RWPE2 (cell line): ENCODE data around the gene CCL1.

Experiments used
- ATAC-seq: fragments of 200-7000 bp; cut with Tn5 transposase; 3 replicates; pipeline ENCODE4 v1.9.1; 2021; ENCODE audit warnings: low read depth
- DNase-seq: peaks from one replicate; pipeline ENCODE4 v3.0.0-alpha.2; 2020; ENCODE audit warnings: low spot score
- H3K27ac ChIP-seq: fragments of 450-650 bp; 2 replicates; pipeline ENCODE4 v1.5.1; 2017; ENCODE audit warnings: mild to moderate bottlenecking; ENCODE audit not compliant: poor library complexity, severe bottlenecking
- H3K27me3 ChIP-seq: fragments of 250-450 bp; sonication (Bioruptor Pico); 2 replicates; pipeline ENCODE4 v1.5.1; 2021; ENCODE audit warnings: mild to moderate bottlenecking, moderate library complexity; ENCODE audit not compliant: insufficient read depth, poor library complexity, severe bottlenecking
- H3K36me3 ChIP-seq: fragments of 250-450 bp; sonication (Bioruptor Pico); 2 replicates; pipeline ENCODE4 v1.5.1; 2020; ENCODE audit warnings: low read depth, mild to moderate bottlenecking, moderate library complexity
- H3K4me1 ChIP-seq: fragments of 250-450 bp; sonication (Bioruptor Pico); 2 replicates; pipeline ENCODE4 v1.5.1; 2021; ENCODE audit warnings: mild to moderate bottlenecking, moderate library complexity; ENCODE audit not compliant: insufficient read depth, poor library complexity, severe bottlenecking
- H3K4me3 ChIP-seq: fragments of 250-450 bp; sonication (Bioruptor Pico); 2 replicates; pipeline ENCODE4 v1.5.1; 2021; ENCODE audit warnings: mild to moderate bottlenecking, moderate library complexity; ENCODE audit not compliant: severe bottlenecking
- H3K9me3 ChIP-seq: fragments of 250-450 bp; sonication (Bioruptor Pico); 2 replicates; pipeline ENCODE4 v1.5.1; 2021; ENCODE audit warnings: mild to moderate bottlenecking, moderate library complexity; ENCODE audit not compliant: severe bottlenecking
- CTCF ChIP-seq: fragments of 450-650 bp; IDR thresholded peaks from one replicate; pipeline ENCODE4 v1.5.1; 2017; ENCODE audit warnings: mild to moderate bottlenecking, moderate library complexity; ENCODE audit not compliant: poor library complexity, severe bottlenecking

Gene CCL1

GRCh38 chr17:34312080-34312479 lies 51.0 kb downstream of the CCL1 start:
- ATAC-seq (no peak), DNase-seq (no peak)
- Histone ChIP-seq H3K27ac (no peak overlapping the region), H3K9me3 (no peaks in the 10 kb centered on the region), H3K4me1 (no peaks in the 10 kb centered on the region), H3K36me3 (no peaks in the 10 kb centered on the region), H3K27me3 (peaks cover 4% of the 10 kb centered on the region), H3K4me3 (no peak overlapping the region)
- no peak for TF ChIP-seq CTCF

- TF ChIP-seq CTCF: no peak
- Histone ChIP-seq H3K36me3 (no peaks in the 10 kb centered on the region), H3K4me3 (no peak overlapping the region), H3K4me1 (no peaks in the 10 kb centered on the region), H3K27ac (no peak overlapping the region), H3K9me3 (no peaks in the 10 kb centered on the region), H3K27me3 (peaks cover 4% of the 10 kb centered on the region)
- DNase-seq (no peak), ATAC-seq (no peak)
Observed at GRCh38 chr17:34311291-34311690, 51.7 kb downstream of the CCL1 start.
